ENCODE measurements around the gene ZCWPW2. TPM values are rescaled to one million over a fixed set of nuclear protein-coding genes. Genes with fewer than 3 reads are reported as not detected.

Gene ZCWPW2
- total and polyA plus RNA-seq, 9 of the 15 experiments (the other 6 are each of a cell fraction or from before 2014, with no cell fraction given) = 0.10 to 0.77 (median 0.44) TPM

DNA sequence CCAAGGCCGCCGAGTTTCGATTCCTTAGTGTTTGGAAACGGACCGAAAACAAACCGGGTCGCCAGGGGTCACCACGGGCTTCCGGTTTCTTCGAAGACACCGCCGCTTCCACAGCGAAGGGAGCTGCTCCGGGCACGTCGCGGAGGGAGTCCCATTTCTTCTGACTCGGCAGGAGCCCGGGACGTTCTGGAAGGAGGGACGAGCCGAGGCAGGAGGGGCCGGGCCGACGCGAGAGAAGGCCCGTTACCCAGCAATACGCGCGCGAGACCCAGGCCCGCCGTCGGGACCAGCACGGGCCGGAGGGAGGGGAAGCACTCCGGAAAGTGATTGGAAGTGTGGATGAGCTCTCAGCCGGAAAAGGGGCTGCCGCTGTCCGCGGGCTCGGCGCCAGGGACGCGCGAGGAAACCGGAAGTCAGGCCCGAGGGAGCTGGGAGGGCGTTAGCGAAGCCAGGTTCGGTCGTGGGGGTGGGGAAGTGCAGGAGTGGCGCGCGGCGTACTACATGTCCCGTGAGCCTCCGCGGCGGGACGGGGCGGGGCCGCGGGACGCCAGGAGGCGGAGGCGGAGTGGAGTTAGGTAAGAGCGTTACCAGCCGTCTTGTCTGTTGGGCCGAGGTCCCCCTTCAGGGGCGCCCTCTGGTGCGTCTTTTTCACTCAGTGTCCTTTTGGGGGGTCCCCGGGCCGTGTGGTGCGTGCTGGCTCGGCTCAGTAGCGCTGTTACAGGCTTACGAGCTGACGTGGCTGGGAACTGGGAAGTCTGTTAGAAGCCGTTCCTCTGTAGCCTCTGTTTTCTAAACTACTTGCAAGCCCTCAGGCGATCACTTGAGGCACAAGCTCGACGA lies at the start of gene ZCWPW2, which contains the start of gene AZI2 (continued):
- TF ChIP-seq, protein P1, sequence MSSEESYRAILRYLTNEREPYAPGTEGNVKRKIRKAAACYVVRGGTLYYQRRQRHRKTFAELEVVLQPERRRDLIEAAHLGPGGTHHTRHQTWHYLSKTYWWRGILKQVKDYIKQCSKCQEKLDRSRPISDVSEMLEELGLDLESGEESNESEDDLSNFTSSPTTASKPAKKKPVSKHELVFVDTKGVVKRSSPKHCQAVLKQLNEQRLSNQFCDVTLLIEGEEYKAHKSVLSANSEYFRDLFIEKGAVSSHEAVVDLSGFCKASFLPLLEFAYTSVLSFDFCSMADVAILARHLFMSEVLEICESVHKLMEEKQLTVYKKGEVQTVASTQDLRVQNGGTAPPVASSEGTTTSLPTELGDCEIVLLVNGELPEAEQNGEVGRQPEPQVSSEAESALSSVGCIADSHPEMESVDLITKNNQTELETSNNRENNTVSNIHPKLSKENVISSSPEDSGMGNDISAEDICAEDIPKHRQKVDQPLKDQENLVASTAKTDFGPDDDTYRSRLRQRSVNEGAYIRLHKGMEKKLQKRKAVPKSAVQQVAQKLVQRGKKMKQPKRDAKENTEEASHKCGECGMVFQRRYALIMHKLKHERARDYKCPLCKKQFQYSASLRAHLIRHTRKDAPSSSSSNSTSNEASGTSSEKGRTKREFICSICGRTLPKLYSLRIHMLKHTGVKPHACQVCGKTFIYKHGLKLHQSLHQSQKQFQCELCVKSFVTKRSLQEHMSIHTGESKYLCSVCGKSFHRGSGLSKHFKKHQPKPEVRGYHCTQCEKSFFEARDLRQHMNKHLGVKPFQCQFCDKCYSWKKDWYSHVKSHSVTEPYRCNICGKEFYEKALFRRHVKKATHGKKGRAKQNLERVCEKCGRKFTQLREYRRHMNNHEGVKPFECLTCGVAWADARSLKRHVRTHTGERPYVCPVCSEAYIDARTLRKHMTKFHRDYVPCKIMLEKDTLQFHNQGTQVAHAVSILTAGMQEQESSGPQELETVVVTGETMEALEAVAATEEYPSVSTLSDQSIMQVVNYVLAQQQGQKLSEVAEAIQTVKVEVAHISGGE (CRISPR knock-in tag; IDR thresholded peaks at IDR 0.05) = peak; percentile 77 to 96 (median 80); a peak in 5 of 6 replicates
- peak; percentile 84 for TF ChIP-seq TAF9B (IDR thresholded peaks at IDR 0.05; ENCODE audit: partially characterized antibody)
- 0 out of 2 replicates have a peak, but pooled peaks have one; percentile 25 for TF ChIP-seq NR3C1 (CRISPR knock-in tag; IDR thresholded peaks at IDR 0.05)
- TF ChIP-seq ZNF431 (CRISPR knock-in tag; IDR thresholded peaks at IDR 0.05) = no peak
- no peak for TF ChIP-seq ZC3H8 (IDR thresholded peaks at IDR 0.05)
- TF ChIP-seq HNRNPH1 (optimal IDR thresholded peaks at IDR 0.05; ENCODE audit: low read depth, low read length) = no peak
- peak; percentile 95 for TF ChIP-seq POLR2A (conservative IDR thresholded peaks at IDR 0.05)
- TF ChIP-seq, protein P2, sequence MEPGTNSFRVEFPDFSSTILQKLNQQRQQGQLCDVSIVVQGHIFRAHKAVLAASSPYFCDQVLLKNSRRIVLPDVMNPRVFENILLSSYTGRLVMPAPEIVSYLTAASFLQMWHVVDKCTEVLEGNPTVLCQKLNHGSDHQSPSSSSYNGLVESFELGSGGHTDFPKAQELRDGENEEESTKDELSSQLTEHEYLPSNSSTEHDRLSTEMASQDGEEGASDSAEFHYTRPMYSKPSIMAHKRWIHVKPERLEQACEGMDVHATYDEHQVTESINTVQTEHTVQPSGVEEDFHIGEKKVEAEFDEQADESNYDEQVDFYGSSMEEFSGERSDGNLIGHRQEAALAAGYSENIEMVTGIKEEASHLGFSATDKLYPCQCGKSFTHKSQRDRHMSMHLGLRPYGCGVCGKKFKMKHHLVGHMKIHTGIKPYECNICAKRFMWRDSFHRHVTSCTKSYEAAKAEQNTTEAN (CRISPR knock-in tag; IDR thresholded peaks at IDR 0.05) = no peak
- no peak for TF ChIP-seq WHSC1 (IDR thresholded peaks at IDR 0.05; ENCODE audit: low read length)
- TF ChIP-seq, protein P3, sequence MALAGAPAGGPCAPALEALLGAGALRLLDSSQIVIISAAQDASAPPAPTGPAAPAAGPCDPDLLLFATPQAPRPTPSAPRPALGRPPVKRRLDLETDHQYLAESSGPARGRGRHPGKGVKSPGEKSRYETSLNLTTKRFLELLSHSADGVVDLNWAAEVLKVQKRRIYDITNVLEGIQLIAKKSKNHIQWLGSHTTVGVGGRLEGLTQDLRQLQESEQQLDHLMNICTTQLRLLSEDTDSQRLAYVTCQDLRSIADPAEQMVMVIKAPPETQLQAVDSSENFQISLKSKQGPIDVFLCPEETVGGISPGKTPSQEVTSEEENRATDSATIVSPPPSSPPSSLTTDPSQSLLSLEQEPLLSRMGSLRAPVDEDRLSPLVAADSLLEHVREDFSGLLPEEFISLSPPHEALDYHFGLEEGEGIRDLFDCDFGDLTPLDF (CRISPR knock-in tag; IDR thresholded peaks at IDR 0.05) = 0 out of 2 replicates have a peak, but pooled peaks have one; percentile 17
- TF ChIP-seq, protein P4, sequence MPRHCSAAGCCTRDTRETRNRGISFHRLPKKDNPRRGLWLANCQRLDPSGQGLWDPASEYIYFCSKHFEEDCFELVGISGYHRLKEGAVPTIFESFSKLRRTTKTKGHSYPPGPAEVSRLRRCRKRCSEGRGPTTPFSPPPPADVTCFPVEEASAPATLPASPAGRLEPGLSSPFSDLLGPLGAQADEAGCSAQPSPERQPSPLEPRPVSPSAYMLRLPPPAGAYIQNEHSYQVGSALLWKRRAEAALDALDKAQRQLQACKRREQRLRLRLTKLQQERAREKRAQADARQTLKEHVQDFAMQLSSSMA (CRISPR knock-in tag; IDR thresholded peaks at IDR 0.05) = no peak
- TF ChIP-seq RHOXF2B (CRISPR knock-in tag; conservative IDR thresholded peaks at IDR 0.05) = 0 out of 2 replicates have a peak, but pooled peaks have one; percentile 48
- TF ChIP-seq ILK (tag; IDR thresholded peaks at IDR 0.05; ENCODE audit: borderline replicate concordance, low read depth) = no peak
- no peak for TF ChIP-seq ZNF3 (CRISPR knock-in tag; IDR thresholded peaks at IDR 0.05)
- peak; percentile 81 to 95 for TF ChIP-seq MAZ (CRISPR knock-in tag; conservative IDR thresholded peaks at IDR 0.05 in 1 of 2, IDR thresholded peaks at IDR 0.05 in 1 of 2)
- peak; percentile 84 for TF ChIP-seq POLR2H (tag; IDR thresholded peaks at IDR 0.05; ENCODE audit: low read depth)
- TF ChIP-seq, protein P5, sequence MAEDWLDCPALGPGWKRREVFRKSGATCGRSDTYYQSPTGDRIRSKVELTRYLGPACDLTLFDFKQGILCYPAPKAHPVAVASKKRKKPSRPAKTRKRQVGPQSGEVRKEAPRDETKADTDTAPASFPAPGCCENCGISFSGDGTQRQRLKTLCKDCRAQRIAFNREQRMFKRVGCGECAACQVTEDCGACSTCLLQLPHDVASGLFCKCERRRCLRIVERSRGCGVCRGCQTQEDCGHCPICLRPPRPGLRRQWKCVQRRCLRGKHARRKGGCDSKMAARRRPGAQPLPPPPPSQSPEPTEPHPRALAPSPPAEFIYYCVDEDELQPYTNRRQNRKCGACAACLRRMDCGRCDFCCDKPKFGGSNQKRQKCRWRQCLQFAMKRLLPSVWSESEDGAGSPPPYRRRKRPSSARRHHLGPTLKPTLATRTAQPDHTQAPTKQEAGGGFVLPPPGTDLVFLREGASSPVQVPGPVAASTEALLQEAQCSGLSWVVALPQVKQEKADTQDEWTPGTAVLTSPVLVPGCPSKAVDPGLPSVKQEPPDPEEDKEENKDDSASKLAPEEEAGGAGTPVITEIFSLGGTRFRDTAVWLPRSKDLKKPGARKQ (CRISPR knock-in tag; IDR thresholded peaks at IDR 0.05) = no peak
- TF ChIP-seq CHD2 (IDR thresholded peaks at IDR 0.05; ENCODE audit: low read depth, low read length) = peak; percentile 76
- TF ChIP-seq MCM2 (IDR thresholded peaks at IDR 0.05; ENCODE audit: low read depth) = no peak
